Measurements from ENCODE around the gene CAB39L. TPM values are rescaled to one million over a fixed set of nuclear protein-coding genes. Genes with fewer than 3 reads are reported as not detected.
A peak's percentile ranks its signal among the peaks of the same experiment; 100 is the strongest.

CAB39L gene
- total and polyA plus RNA-seq, 12 donors: 7.1 to 33.2 (median 16.9) TPM

DNA sequence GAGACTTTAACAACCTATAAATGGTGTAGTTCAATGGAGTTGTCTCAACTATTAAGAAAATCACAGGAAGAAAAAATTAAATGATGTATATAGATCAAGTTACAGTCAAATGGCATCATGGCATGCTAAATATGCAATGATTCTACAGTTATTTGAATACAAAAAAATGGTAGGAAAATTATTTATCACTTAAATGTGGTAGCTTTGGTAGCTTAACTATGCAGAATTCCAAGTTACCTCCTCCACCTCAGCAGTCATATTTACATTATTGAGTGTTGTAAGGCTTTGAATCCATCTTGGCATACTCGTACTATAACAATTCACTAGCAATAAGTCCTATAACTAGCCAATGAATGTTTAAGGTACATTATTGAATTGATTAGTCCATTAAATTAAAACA, 36.8 kb downstream of the CAB39L start:
- intact Hi-C loops (cut with DNase I): loop anchor here in 1 of 10 donors (10.0 kb wide), 1 partner anchor 102 kb away; no protein-coding TSS in a partner anchor
- TF ChIP-seq, protein P1, sequence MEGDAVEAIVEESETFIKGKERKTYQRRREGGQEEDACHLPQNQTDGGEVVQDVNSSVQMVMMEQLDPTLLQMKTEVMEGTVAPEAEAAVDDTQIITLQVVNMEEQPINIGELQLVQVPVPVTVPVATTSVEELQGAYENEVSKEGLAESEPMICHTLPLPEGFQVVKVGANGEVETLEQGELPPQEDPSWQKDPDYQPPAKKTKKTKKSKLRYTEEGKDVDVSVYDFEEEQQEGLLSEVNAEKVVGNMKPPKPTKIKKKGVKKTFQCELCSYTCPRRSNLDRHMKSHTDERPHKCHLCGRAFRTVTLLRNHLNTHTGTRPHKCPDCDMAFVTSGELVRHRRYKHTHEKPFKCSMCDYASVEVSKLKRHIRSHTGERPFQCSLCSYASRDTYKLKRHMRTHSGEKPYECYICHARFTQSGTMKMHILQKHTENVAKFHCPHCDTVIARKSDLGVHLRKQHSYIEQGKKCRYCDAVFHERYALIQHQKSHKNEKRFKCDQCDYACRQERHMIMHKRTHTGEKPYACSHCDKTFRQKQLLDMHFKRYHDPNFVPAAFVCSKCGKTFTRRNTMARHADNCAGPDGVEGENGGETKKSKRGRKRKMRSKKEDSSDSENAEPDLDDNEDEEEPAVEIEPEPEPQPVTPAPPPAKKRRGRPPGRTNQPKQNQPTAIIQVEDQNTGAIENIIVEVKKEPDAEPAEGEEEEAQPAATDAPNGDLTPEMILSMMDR (IDR thresholded peaks at IDR 0.05): no peak

DNA sequence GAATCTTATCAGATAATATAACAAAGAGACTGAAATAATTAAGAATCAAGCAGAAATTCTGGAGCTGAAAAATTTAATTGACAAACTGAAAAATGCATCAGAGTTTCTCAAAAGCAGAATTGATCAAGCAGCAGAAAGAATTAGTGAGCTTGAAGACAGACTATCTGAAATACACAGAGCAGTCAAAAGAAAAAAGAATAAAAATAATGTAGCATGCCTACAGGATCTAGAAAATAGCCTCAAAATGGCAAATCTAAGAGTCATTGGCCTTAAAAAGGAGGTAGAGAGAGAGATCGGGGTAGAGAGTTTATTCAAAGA, 39.2 kb downstream of the CAB39L start:
- Histone ChIP-seq H3K9me3 (peaks cover 0 to 30% (median 11%) of the 10 kb centered on the region in 11 donors), H3K27ac (no peak overlapping the region), H3K36me3 (peaks cover 0 to 4% (median 0%) of the 10 kb centered on the region in 9 donors), H3K27me3 (no peaks in the 10 kb centered on the region), H3K4me1 (peaks cover 0 to 14% (median 0%) of the 10 kb centered on the region in 9 donors), H3K4me3 (no peak overlapping the region)
- no peak for DNase-seq
- 81 to 82% methylated on average over 1 of the region's 1 CpG for WGBS, 2 donors
- ATAC-seq: no peak
- TF ChIP-seq, protein P1 (IDR thresholded peaks at IDR 0.05): no peak
- intact Hi-C loops (cut with DNase I): loop anchor here in 1 of 10 donors (10.0 kb wide), 1 partner anchor 100 kb away; no protein-coding TSS in a partner anchor

More for the DNA sequence above, 36.8 kb downstream of the CAB39L start:
- H3K9me3 ChIP-seq: peaks cover 0 to 30% (median 11%) of the 10 kb centered on the region in 11 donors
- no peaks in the 10 kb centered on the region for H3K4me1 ChIP-seq
- WGBS, 2 donors: 96 to 100% methylated on average over 1 of the region's 1 CpG
- no peak overlapping the region for H3K4me3 ChIP-seq
- no peak overlapping the region for H3K27ac ChIP-seq
- DNase-seq (no peak), ATAC-seq (no peak)
- peaks cover 0 to 4% (median 0%) of the 10 kb centered on the region in 9 donors for H3K36me3 ChIP-seq
- H3K27me3 ChIP-seq: no peaks in the 10 kb centered on the region

DNA sequence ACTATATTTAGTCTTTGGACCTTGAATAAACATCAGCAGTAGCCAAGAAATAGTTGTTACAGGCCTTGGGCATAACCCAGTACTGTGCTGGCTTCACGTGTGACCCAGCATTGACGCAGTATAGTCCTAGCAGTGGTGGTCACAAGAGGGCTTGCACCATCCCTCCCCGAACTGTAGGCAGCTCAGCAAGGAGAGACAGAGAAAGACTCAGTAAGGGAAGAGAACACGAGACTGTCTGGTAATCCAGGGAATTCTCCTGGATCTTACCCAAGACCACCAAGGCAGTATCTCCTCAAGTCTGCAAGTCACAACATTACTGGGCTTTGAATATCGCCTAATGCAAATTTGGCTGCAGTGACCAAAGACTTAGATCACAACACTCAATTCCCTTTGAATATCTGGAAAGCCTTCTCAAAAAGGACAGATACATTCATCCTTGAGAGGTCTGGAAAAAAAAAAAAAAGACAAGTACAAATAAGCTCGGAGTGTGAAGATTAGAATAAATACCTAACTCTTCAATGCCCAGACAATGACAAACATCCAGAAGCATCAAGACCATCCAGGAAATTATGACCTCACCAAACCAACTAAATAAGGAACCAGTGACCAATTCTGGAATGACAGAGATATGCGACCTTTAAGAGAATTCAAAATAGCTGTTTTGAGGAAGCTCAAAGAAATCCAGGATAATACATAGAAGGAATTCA, 39.7 kb downstream of the CAB39L start:
- Histone ChIP-seq H3K4me1 (peaks cover 0 to 14% (median 3%) of the 10 kb centered on the region in 9 donors), H3K27ac (no peak overlapping the region), H3K4me3 (no peak overlapping the region), H3K36me3 (peaks cover 0 to 4% (median 0%) of the 10 kb centered on the region in 9 donors), H3K9me3 (peaks cover 0 to 30% (median 11%) of the 10 kb centered on the region in 11 donors), H3K27me3 (no peaks in the 10 kb centered on the region)
- TF ChIP-seq, protein P1 (IDR thresholded peaks at IDR 0.05): no peak
- no peak for DNase-seq
- intact Hi-C loops (cut with DNase I): loop anchor here in 1 of 10 donors (10.0 kb wide), 1 partner anchor 99 kb away; no protein-coding TSS in a partner anchor
- WGBS, 2 donors: 84 to 87% methylated on average over 7 of the region's 7 CpGs
- no peak for ATAC-seq

DNA sequence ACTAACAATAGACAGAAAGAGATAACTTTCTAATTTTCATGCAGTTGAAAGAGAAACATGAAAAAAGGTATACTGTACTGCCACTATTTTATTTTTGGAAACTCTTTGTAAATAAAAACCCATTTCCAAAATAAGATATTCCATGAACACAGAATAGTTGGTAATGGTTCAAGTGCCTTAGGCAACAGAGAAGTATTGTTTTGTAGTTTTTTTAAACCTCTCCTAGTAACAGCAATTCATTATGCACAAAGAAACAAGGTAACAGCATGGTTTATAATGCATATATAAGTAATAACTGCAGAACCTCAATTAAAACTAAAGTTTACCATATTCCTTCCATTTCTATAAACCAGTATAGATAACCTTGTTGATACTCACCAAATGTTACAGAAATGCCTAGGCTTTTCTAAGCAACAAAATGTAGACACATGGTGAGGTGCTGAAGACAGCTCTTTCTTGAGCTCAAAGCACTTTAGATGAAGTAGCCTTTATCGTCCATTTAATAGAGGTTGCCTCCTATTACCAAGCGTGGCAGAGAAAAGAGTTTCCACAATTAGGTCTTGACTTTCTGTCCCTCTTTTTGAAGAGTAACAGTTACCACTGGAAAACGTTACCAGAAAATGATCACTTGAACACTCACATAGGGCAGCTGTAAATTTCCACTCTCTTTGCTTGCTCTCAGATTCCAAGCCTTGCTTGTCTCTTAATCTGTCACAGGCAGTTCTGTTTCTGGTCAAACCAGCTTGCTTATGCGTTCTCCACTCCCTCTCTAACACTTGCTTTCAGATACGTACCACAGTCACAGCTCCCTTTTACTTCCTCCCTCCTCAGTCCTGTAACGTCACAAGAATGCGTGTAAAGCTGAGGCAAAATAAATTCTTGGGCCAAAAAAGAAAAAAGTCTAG, 42.9 kb downstream of the CAB39L start:
- ATAC-seq: peak; percentile 69 to 97 (median 90)
- peak overlapping the region; percentile 57 to 84 (median 70) for H3K27ac ChIP-seq
- H3K27me3 ChIP-seq: no peaks in the 10 kb centered on the region
- peaks cover 0 to 25% (median 11%) of the 10 kb centered on the region in 11 donors for H3K9me3 ChIP-seq
- intact Hi-C loops (cut with DNase I): loop anchor here in 1 of 10 donors (10.0 kb wide), 1 partner anchor 96 kb away; no protein-coding TSS in a partner anchor
- TF ChIP-seq, protein P1 (IDR thresholded peaks at IDR 0.05): no peak
- WGBS, 2 donors: 14 to 22% methylated on average over 7 of the region's 7 CpGs
- H3K36me3 ChIP-seq: peaks cover 0 to 4% (median 0%) of the 10 kb centered on the region in 9 donors
- peak overlapping the region in 9 of 10 donors; percentile 18 to 50 (median 41) for H3K4me3 ChIP-seq
- peaks cover 0 to 14% (median 3%) of the 10 kb centered on the region in 9 donors for H3K4me1 ChIP-seq
- DNase-seq: peak in 1 of 2 donors; percentile 46
